ENCODE measurements around the gene GAL3ST2. TPM values are rescaled to one million over a fixed set of nuclear protein-coding genes. Genes with fewer than 3 reads are reported as not detected.

GAL3ST2 gene
- total RNA-seq, 2 experiments from 2014 or later: not detected

Other genes starting within 250 kb of the GAL3ST2 start
- gene BOK, start 218.1 kb upstream of the GAL3ST2 start, total RNA-seq: not detected
- gene THAP4, start 139.7 kb upstream of the GAL3ST2 start, total RNA-seq: 10 to 100 TPM; 36.4 to 38.8 TPM
- gene ATG4B, start 139.1 kb upstream of the GAL3ST2 start, total RNA-seq: 10 to 100 TPM; 71.5 to 82.5 TPM
- 10 to 100 TPM; 88.0 to 93.8 TPM for gene DTYMK, start 90.0 kb upstream of the GAL3ST2 start, total RNA-seq
- 10 to 100 TPM; 41.0 to 43.8 TPM for gene ING5, start 74.8 kb upstream of the GAL3ST2 start, total RNA-seq
- gene D2HGDH, start 42.2 kb upstream of the GAL3ST2 start, total RNA-seq: 10 to 100 TPM; 19.4 to 23.1 TPM
- not detected for gene NEU4, start 32.4 kb downstream of the GAL3ST2 start, total RNA-seq
- 1 to 10 TPM; 6.9 to 8.3 TPM for gene PDCD1, start 82.1 kb downstream of the GAL3ST2 start, total RNA-seq
- gene RTP5, start 92.9 kb downstream of the GAL3ST2 start, total RNA-seq: not detected

Data from activated naive CD4-positive, alpha-beta T cell treated with anti-CD3 and anti-CD28 coated beads for 36 hours (primary cell).